Panc1 (cell line): Measurements from ENCODE around the gene ZMAT5. TPM values are rescaled to one million over a fixed set of nuclear protein-coding genes. Genes with fewer than 3 reads are reported as not detected.

ENCODE experiments used
- ATAC-seq: fragments of 200-7000 bp; cut with Tn5 transposase; 2 replicates; pipeline ENCODE4 v1.9.1; 2020; ENCODE audit warnings: mild to moderate bottlenecking, moderate library complexity
- BruUV-seq: library from RNA; stranded (reverse); fragments of 400-500 nt; replicated peaks from 2 replicates; lab custom pipeline; 2021; lab: Mats Ljungman, UMichigan
- CTCF ChIA-PET: fragments of 300-600 bp; sonication (Branson Sonifier 250); formaldehyde crosslinking; loops from one replicate; lab custom pipeline; 2022; ENCODE audit warnings: antibody characterized with exemption; lab: Charles Lee
- POLR2A ChIA-PET: fragments of 300-600 bp; sonication (Branson Sonifier 250); formaldehyde crosslinking; loops from one replicate; lab custom pipeline; 2022; ENCODE audit warnings: antibody characterized with exemption; lab: Charles Lee
- DNase-seq: peaks from one replicate; pipeline ENCODE4 v3.0.0-alpha.2; 2010; ENCODE audit warnings: low read depth, low spot score
- H3K27ac ChIP-seq: 2 replicates; pipeline ENCODE4 v1.5.1; 2011; ENCODE audit warnings: mild to moderate bottlenecking, low read length, inconsistent platforms
- H3K27me3 ChIP-seq: fragments of 200-500 bp; sonication (Bioruptor generic); 2 replicates; pipeline ENCODE4 v1.6.0; 2014; ENCODE audit warnings: low read length, inconsistent platforms; ENCODE audit not compliant: control insufficient read depth, insufficient read depth
- H3K36me3 ChIP-seq: fragments of 200-500 bp; sonication (Bioruptor generic); 2 replicates; pipeline ENCODE4 v1.5.1; 2014; ENCODE audit warnings: inconsistent platforms, mild to moderate bottlenecking, low read length, moderate library complexity; ENCODE audit not compliant: control insufficient read depth, insufficient read depth
- H3K4me1 ChIP-seq: 2 replicates; pipeline ENCODE4 v1.5.1; 2011; ENCODE audit warnings: inconsistent platforms, mild to moderate bottlenecking, low read length, moderate library complexity; ENCODE audit not compliant: control insufficient read depth, insufficient read depth
- H3K4me3 ChIP-seq, 2 experiments: 2 replicates each; pipeline ENCODE4 v1.5.1; 2011 to 2012; ENCODE audit warnings: low read depth in 2 of 2, low read length in 2 of 2, mild to moderate bottlenecking in 2 of 2, inconsistent platforms in 1 of 2, moderate library complexity in 1 of 2
- H3K9me3 ChIP-seq: fragments of 200-500 bp; sonication (Bioruptor generic); 2 replicates; pipeline ENCODE4 v1.5.1; 2014; ENCODE audit warnings: low read depth, mild to moderate bottlenecking, inconsistent platforms, low read length, moderate library complexity; ENCODE audit not compliant: control insufficient read depth, insufficient read depth
- POLR2AphosphoS5 ChIP-seq: IDR thresholded peaks from 2 replicates; pipeline ENCODE4 v1.6.1; 2012; ENCODE audit warnings: mild to moderate bottlenecking, low read depth, low read length, moderate library complexity
- SIN3A ChIP-seq: IDR thresholded peaks from 2 replicates; pipeline ENCODE4 v1.6.1; 2012; ENCODE audit warnings: low read depth, mild to moderate bottlenecking, low read length, moderate library complexity, borderline replicate concordance; ENCODE audit not compliant: insufficient read depth
- TCF7L2 ChIP-seq: IDR thresholded peaks from 2 replicates; pipeline ENCODE4 v1.6.1; 2011; ENCODE audit warnings: mild to moderate bottlenecking, low read depth, low read length, inconsistent platforms
- in situ Hi-C: cut with HindIII; loops from 2 replicates; pipeline ENCODE4 v1.10.0; 2016; ENCODE audit warnings: low sequenced_read_pairs, low pct_unique_long_range_greater_than_20kb
- intact Hi-C: fragments of 100-400 bp; cut with micrococcal nuclease; formaldehyde crosslinking; loops from one replicate; pipeline ENCODE4 v1.10.0; 2022; ENCODE audit not compliant: unreplicated experiment
- total RNA-seq: library from RNA; stranded (reverse); gene quantifications from one replicate; pipeline ENCODE4 v1.2.1, GENCODE V29; 2021; ENCODE audit not compliant: unreplicated experiment
- TF ChIP-seq, protein P1 (sequence below), 2 experiments: IDR thresholded peaks; 2 replicates each; pipeline ENCODE4 v1.6.1; 2011 to 2012; ENCODE audit warnings: low read depth in 2 of 2, control low read depth in 1 of 2, low read length in 1 of 2, mild to moderate bottlenecking in 1 of 2, moderate library complexity in 1 of 2; ENCODE audit not compliant: insufficient read depth in 1 of 2
- TF ChIP-seq, protein P2 (sequence below): fragments of 450-650 bp; IDR thresholded peaks from 2 replicates; pipeline ENCODE4 v1.5.1; 2017; ENCODE audit warnings: mild to moderate bottlenecking

ZMAT5 gene
- total RNA-seq, 1 experiment from 2014 or later: 22.4 TPM

DNA sequence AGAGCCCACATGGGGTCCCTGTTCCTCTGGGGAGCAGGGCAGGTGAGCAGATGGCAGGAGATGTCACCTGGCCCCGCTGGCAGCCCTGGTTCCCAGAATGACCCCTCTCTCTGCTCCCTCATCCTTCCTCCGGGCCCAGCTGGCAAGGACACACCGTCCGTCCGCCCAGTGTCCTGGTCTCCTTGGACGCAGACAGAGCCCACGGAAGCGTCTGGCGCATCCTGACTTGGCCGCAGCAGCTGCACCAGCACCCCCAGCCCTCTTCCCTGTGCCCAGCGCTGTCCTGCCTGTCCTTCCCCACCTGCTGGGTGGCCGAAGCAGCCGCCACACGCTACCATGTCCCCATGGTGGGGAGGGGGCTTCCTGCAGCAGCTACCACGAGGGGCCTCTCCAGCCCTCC lies 56.6 kb downstream of the ZMAT5 start:
- Histone ChIP-seq H3K27me3 (no peaks in the 10 kb centered on the region), H3K4me1 (peaks cover 7% of the 10 kb centered on the region), H3K36me3 (no peaks in the 10 kb centered on the region), H3K27ac (no peak overlapping the region), H3K9me3 (no peaks in the 10 kb centered on the region), H3K4me3 (no peak overlapping the region)
- DNase-seq (no peak), ATAC-seq (no peak)
- intact Hi-C loops (no loop called here), in situ Hi-C loops (no loop called here)
- BruUV-seq: no TSS peak
- TF ChIP-seq, protein P1, sequence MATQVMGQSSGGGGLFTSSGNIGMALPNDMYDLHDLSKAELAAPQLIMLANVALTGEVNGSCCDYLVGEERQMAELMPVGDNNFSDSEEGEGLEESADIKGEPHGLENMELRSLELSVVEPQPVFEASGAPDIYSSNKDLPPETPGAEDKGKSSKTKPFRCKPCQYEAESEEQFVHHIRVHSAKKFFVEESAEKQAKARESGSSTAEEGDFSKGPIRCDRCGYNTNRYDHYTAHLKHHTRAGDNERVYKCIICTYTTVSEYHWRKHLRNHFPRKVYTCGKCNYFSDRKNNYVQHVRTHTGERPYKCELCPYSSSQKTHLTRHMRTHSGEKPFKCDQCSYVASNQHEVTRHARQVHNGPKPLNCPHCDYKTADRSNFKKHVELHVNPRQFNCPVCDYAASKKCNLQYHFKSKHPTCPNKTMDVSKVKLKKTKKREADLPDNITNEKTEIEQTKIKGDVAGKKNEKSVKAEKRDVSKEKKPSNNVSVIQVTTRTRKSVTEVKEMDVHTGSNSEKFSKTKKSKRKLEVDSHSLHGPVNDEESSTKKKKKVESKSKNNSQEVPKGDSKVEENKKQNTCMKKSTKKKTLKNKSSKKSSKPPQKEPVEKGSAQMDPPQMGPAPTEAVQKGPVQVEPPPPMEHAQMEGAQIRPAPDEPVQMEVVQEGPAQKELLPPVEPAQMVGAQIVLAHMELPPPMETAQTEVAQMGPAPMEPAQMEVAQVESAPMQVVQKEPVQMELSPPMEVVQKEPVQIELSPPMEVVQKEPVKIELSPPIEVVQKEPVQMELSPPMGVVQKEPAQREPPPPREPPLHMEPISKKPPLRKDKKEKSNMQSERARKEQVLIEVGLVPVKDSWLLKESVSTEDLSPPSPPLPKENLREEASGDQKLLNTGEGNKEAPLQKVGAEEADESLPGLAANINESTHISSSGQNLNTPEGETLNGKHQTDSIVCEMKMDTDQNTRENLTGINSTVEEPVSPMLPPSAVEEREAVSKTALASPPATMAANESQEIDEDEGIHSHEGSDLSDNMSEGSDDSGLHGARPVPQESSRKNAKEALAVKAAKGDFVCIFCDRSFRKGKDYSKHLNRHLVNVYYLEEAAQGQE (IDR thresholded peaks at IDR 0.05; ENCODE audit: insufficient read depth in 1 of 2, low read depth in 2 of 2, low read length in 1 of 2): no peak
- TF ChIP-seq, protein P2, sequence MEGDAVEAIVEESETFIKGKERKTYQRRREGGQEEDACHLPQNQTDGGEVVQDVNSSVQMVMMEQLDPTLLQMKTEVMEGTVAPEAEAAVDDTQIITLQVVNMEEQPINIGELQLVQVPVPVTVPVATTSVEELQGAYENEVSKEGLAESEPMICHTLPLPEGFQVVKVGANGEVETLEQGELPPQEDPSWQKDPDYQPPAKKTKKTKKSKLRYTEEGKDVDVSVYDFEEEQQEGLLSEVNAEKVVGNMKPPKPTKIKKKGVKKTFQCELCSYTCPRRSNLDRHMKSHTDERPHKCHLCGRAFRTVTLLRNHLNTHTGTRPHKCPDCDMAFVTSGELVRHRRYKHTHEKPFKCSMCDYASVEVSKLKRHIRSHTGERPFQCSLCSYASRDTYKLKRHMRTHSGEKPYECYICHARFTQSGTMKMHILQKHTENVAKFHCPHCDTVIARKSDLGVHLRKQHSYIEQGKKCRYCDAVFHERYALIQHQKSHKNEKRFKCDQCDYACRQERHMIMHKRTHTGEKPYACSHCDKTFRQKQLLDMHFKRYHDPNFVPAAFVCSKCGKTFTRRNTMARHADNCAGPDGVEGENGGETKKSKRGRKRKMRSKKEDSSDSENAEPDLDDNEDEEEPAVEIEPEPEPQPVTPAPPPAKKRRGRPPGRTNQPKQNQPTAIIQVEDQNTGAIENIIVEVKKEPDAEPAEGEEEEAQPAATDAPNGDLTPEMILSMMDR: no peak
- no peak for TF ChIP-seq SIN3A
- TF ChIP-seq TCF7L2: no peak
- TF ChIP-seq POLR2AphosphoS5: no peak
- POLR2A ChIA-PET: no interaction called here
- CTCF ChIA-PET: no interaction called here

DNA sequence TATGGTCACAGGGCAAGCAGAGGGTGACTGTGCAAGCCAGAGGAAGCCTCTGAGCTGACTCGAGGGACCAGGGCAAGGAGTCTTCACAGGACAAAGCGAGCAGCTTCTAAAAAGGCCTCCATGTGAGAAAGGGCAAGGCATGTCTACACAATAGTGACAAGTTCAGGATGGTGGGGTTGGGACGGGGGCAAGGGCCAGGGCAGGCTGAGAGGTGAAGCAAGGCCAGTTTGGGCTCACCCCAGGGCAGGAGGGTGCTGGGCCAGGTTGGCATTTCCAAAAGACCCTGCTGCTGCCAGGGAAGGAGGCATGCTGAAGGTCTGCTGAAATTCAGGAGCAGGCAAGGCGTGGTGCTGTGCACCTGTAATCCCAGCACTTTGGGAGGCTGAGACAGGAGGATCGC lies 59.3 kb downstream of the ZMAT5 start:
- Histone ChIP-seq H3K36me3 (no peaks in the 10 kb centered on the region), H3K4me3 (no peak overlapping the region), H3K9me3 (no peaks in the 10 kb centered on the region), H3K27ac (no peak overlapping the region), H3K4me1 (peaks cover 30% of the 10 kb centered on the region), H3K27me3 (no peaks in the 10 kb centered on the region)
- no peak for ATAC-seq
- CTCF ChIA-PET: no interaction called here
- intact Hi-C loops: no loop called here
- POLR2A ChIA-PET: no interaction called here
- in situ Hi-C loops: no loop called here
- DNase-seq: no peak
- no TSS peak for BruUV-seq
- TF ChIP-seq, protein P1 (IDR thresholded peaks at IDR 0.05; ENCODE audit: insufficient read depth in 1 of 2, low read depth in 2 of 2, low read length in 1 of 2): no peak
- TF ChIP-seq SIN3A (no peak), POLR2AphosphoS5 (no peak), TCF7L2 (no peak)
- TF ChIP-seq, protein P2: no peak
